Measurements from ENCODE around the gene AXIN1.

The AXIN1 gene

GRCh38 chr16:306911-307370 is 45.6 kb downstream of the AXIN1 start:
- in situ Hi-C loops (cut with HindIII; ENCODE audit: low sequenced_read_pairs): no loop called here

DNA sequence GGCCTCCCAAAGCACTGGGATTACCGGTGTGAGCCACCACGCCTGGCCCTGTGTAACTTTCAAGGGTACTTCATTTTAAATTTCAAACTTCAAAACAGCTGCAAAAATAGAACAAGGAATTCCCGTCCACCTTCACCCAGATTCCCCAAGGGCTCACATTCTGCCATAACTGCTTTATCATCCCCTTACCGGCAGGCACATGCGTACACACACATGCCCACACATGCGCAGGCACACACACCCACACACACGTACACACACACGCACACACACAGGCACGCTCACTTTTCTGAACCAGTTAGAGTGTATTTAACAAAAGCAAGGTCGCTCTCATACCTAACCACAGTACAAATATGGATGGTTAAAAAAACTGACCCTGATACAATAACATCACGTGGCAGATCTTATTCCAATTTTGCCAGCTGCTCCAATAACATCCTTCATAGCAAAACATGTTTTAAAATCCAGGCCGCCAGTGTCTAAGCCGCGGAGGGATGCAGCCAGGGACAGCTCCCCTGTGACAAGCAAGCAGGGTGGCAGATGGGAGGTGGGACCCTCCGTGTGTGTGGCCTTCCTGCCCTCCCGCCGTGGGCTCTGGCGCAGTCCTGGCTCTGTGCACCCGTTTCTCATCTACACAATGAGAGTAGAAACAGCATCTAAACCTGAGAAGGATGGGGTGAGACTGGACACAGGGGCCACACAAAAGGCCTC is 46.5 kb downstream of the AXIN1 start:
- in situ Hi-C loops (cut with HindIII; ENCODE audit: low sequenced_read_pairs): no loop called here

DNA sequence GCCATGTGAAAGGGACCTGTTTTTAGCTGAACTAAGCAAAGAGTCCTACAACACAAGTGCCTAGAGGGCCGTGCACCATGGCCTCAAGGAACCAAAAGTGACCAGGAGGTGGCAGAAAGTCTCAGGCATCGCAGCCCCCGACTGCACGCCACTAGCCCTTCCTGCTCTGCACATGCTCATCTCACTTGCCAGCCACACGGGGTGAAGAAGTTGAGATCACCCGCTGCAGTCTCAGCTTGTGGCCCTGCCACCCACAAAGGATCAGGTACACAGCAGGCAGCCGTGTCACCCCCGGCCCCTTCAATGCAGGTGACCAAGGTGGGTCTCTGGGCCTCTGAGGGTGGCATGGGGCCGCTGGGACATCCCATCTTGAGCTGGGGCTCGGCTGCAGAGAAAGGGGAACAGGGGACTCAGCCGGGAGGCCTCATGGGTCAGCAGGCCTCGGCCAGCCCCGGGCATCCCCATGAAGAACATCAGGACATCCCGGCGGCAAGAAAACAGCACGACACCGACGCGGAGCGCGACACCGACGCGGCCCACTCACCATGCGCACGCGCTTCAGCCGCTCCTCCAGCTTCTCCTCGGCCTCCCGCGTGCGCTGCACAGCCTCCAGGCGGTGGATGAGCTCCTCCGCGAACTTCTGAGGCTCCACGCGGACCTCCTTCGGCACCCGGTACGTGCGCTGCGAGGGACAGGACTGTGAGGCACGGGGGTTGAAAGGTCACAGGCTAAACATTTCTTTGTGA is 48.6 kb downstream of the AXIN1 start:
- in situ Hi-C loops (cut with HindIII; ENCODE audit: low sequenced_read_pairs): no loop called here

DNA sequence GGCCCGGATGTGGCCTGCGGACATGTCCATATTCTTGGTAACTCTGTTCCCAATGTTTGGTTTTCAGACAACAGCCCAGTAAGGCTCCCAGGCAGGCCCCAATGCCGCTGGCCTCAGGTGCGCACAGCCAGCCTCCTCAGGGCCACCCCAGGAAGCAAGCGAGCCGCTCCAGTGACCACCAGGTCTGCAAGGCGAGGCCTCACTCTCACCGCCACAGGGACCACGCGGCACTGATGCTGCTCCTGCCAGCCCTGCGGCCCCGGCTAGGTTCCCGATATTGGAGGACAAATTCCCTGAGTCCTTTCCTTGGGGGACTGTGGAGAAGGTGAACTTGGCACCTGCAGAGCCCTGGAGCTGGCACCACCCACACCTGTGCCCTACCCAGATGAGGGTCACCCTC is 50.6 kb downstream of the AXIN1 start:
- in situ Hi-C loops (cut with HindIII; ENCODE audit: low sequenced_read_pairs): no loop called here

DNA sequence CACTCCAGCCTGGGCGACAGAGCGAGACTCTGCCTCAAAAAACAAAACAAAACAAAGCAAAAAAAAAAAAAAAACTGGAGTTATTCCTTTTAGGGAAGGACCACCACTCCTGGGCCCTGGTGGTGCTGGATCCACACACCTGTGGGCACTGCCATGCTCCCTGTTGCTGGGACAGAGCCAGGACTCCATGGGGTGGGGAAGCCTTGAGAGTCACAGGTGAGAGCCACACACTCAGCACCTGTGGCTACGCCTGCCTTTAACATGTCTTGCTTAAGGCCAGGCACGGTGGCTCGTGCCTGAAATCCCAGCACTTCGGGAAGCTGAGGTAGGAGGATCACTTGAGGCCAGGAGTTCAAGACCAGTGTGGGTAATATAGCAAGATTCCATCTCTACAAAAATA is 51.3 kb downstream of the AXIN1 start:
- in situ Hi-C loops (cut with HindIII; ENCODE audit: low sequenced_read_pairs): no loop called here

DNA sequence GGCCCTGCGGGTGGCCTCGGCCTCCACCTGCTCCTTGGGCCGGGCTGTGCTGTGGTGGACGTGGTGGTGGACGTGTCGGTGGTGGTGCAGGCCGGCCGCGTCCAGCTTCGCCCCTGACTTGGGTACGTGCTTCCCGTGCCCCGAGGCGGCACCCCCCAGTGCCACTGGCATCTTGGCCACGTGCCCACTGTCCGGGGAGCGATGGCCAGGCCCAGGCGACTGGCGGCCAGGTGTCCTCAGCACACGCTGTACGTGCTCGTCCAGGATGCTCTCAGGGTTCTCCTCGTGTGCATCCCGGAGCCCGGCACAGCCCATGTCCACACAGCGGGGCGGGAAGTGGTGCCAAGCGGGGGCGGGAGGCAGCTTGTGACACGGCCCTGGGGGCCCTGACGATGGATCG is 54.7 kb downstream of the AXIN1 start:
- in situ Hi-C loops (cut with HindIII; ENCODE audit: low sequenced_read_pairs): loop anchor here (5.0 kb wide), 1 partner anchor 51 kb away; no protein-coding TSS in a partner anchor

GRCh38 chr16:296806-297510 is 55.6 kb downstream of the AXIN1 start:
- in situ Hi-C loops (cut with HindIII; ENCODE audit: low sequenced_read_pairs): loop anchor here (5.0 kb wide), 1 partner anchor 50 kb away; no protein-coding TSS in a partner anchor

- in situ Hi-C loops (cut with HindIII; ENCODE audit: low sequenced_read_pairs): loop anchor here (5.0 kb wide), 1 partner anchor 49 kb away; no protein-coding TSS in a partner anchor
Measured at GRCh38 chr16:296276-296675, 56.2 kb downstream of the AXIN1 start.

GRCh38 chr16:293043-293775 is 59.3 kb downstream of the AXIN1 start:
- in situ Hi-C loops (cut with HindIII; ENCODE audit: low sequenced_read_pairs): no loop called here

DNA sequence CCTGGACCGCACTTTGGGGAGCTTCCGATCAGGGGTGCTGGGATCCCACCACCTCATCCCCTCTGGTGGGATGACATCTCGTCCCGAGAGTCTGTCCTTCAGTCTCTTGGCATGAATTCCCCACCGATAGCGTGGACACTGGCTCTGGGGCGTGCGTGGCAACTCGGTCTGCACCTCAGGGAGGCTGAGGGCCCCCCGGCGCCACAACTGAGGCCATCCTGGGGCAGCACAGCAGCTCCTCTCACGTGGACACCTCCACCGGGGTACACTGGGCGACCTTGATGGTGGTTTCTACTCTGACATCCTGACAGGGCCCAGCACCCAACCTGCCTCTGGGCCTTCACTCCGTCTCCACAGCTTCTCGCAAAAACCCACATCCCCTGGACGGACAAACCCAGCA is 61.0 kb downstream of the AXIN1 start:
- in situ Hi-C loops (cut with HindIII; ENCODE audit: low sequenced_read_pairs): no loop called here

DNA sequence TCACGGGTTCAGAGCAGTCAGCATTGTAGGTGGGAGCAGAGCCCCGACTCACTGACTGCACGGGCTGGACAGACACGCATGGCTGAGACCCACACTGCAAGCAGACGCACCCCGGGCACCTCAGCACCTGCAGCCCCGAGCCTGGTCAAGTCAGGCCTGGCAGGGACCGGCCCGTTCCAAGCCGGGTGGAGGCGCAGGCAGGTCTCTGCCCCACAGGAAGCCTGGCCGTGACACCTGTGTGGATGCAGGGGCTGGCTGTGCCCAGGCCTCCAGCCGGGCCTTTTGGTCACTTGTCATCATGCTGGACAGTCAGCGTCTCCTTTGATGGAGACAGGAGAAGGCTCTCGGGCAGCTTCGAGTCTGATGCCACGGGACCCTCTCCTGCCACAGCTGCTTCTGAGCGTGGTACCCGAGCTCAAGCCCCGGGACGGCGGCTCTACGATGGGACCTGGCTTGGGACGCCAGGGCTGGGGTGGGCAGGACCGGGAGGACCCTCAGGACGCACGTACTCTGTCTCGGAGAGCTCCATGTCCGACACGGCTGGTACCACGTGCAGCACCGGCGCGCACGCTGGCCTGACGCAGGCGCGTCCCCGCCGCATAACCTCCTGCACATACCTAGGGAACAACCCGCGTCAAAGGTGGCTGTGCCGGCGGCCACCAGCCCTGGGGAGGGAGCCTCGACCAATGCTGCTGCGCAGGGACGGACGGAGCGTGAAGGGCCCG is 61.7 kb downstream of the AXIN1 start:
- in situ Hi-C loops (cut with HindIII; ENCODE audit: low sequenced_read_pairs): no loop called here

DNA sequence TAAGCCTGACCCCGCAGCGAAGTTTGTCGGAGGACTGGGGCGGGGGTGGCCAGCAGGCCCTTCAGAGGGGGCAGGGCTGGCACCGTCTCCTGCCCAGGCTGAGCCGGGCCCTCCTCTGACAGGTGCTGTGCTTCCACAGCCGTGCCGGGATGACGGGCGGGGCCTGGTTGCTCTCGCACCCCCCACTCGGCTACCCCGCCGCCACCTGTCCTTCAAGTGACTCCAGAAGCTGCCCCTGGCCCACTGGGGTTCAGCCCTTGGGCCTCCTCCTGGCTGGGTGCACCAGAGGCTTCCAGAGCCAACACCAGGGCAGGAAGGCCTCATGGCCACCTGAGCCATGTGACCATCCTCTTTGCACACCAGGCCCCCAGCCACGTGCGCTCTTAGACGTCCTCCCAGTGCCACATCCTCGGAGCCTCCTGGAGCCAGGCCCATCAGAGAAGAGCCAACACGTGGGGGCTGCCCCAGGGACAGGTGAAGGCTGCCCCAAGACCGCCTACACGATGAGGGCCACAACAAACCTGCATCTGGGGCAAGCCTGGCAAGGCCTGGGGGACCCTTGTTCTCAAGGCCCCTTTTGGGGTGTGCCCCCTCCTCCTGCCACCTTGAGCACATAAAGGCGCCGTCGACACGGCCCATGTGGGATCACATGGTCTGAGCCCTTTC is 62.4 kb downstream of the AXIN1 start:
- in situ Hi-C loops (cut with HindIII; ENCODE audit: low sequenced_read_pairs): no loop called here

GRCh38 chr16:289395-289997 is 63.0 kb downstream of the AXIN1 start:
- in situ Hi-C loops (cut with HindIII; ENCODE audit: low sequenced_read_pairs): no loop called here

GRCh38 chr16:287981-288920 is 64.3 kb downstream of the AXIN1 start:
- in situ Hi-C loops (cut with HindIII; ENCODE audit: low sequenced_read_pairs): no loop called here

- in situ Hi-C loops (cut with HindIII; ENCODE audit: low sequenced_read_pairs): no loop called here
Measured at GRCh38 chr16:287298-287811, 65.2 kb downstream of the AXIN1 start.

DNA sequence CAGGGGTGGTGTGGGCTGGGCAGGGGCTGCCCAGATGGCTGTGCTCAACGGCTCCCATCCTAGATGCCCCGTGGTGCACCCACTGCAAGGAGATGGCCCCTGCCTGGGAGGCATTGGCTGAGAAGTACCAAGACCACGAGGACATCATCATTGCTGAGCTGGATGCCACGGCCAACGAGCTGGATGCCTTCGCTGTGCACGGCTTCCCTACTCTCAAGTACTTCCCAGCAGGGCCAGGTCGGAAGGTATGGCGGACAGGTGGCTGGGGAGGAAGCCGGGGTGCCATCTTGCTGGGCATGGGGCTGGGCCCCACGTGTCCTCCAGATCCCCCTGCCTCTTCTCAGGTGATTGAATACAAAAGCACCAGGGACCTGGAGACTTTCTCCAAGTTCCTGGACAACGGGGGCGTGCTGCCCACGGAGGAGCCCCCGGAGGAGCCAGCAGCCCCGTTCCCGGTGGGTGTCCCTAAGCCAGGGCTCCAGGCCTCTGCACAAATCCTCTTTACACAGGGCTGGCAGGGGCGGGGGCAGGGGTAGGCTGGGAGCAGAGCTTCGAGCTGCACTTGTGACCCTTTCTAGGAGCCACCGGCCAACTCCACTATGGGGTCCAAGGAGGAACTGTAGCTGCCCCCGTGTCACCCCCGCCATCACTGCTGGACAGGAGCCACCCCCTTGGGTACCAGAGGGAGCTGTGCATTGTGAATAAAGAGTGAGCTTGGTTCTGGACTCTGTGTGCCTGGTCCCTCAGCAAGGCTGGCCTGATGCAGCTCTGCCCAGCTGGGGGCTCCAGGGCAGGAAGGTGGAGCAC is 65.8 kb downstream of the AXIN1 start:
- in situ Hi-C loops (cut with HindIII; ENCODE audit: low sequenced_read_pairs): no loop called here

Data from endothelial cell of hepatic sinusoid (primary cell).